Measurements from ENCODE around the gene NUDT7.

DNA sequence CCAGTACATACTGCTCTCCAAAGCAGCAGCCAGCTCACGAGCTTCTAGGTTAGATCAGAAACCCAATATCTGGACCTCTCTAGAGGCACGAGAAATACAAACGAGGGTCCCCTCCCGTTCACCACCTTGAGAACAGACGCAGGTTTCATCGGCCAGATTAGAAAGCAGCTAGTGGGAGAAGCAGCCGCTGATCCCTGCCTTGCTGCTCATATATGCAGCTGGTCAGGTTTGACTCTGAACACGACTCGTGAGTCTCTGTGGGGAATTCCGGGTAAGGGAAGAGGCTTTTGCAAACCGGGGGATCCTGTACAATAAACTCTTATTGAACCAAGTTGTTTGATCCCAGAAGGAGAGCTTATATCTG is 67.7 kb downstream of the NUDT7 start:
- TF ChIP-seq POLR2AphosphoS5 (IDR thresholded peaks at IDR 0.05), result no peak
- no peak for TF ChIP-seq POLR2A (IDR thresholded peaks at IDR 0.05)
- TF ChIP-seq, protein P1, sequence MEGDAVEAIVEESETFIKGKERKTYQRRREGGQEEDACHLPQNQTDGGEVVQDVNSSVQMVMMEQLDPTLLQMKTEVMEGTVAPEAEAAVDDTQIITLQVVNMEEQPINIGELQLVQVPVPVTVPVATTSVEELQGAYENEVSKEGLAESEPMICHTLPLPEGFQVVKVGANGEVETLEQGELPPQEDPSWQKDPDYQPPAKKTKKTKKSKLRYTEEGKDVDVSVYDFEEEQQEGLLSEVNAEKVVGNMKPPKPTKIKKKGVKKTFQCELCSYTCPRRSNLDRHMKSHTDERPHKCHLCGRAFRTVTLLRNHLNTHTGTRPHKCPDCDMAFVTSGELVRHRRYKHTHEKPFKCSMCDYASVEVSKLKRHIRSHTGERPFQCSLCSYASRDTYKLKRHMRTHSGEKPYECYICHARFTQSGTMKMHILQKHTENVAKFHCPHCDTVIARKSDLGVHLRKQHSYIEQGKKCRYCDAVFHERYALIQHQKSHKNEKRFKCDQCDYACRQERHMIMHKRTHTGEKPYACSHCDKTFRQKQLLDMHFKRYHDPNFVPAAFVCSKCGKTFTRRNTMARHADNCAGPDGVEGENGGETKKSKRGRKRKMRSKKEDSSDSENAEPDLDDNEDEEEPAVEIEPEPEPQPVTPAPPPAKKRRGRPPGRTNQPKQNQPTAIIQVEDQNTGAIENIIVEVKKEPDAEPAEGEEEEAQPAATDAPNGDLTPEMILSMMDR (IDR thresholded peaks at IDR 0.05), result no peak

Data from sigmoid colon (tissue), 4 donors.